Measurements from ENCODE around the gene SYTL1. TPM values are rescaled to one million over a fixed set of nuclear protein-coding genes. Genes with fewer than 3 reads are reported as not detected.

SYTL1 gene
- total RNA-seq, 2 experiments from 2014 or later = 81.7 to 117 TPM

GRCh38 chr1:27298632-27299384 is 43.0 kb upstream of the SYTL1 start:
- Histone ChIP-seq H2AFZ (ENCODE audit: low read length) (no peak overlapping the region), H3K36me3 (ENCODE audit: insufficient read depth, low read length) (no peaks in the 10 kb centered on the region), H3K79me2 (ENCODE audit: insufficient read depth, low read depth, low read length) (no peaks in the 10 kb centered on the region), H3K9me3 (ENCODE audit: low read length) (no peaks in the 10 kb centered on the region), H3K4me2 (ENCODE audit: low read length) (no peak overlapping the region), H4K20me1 (ENCODE audit: insufficient read depth, low read length) (no peaks in the 10 kb centered on the region), H3K9me2 (ENCODE audit: insufficient read depth, low read length) (no peaks in the 10 kb centered on the region), H3K4me3 (ENCODE audit: low read depth, low read length, poor library complexity, severe bottlenecking) (no peak overlapping the region), H3K27ac (ENCODE audit: low read depth, low read length, poor library complexity, severe bottlenecking) (no peak overlapping the region), H3K4me1 (ENCODE audit: insufficient read depth, low read length, poor library complexity, severe bottlenecking) (peaks cover 9% of the 10 kb centered on the region)
- ChIA-PET CTCF (ENCODE audit: unreplicated experiment) (no interaction called here), POLR2A (interaction anchor here (0.6 kb wide), 2 partner anchors 183 to 1197 kb away, joined by 3 to 6 read pairs; no protein-coding TSS in a partner anchor)
- intact Hi-C loops (cut with micrococcal nuclease; ENCODE audit: unreplicated experiment) = loop anchor here (5.0 kb wide), 1 partner anchor 257 kb away; no protein-coding TSS in a partner anchor
- BruUV-seq (replicated peaks) = no TSS peak
- TF ChIP-seq EZH2phosphoT487 (IDR thresholded peaks at IDR 0.05; ENCODE audit: borderline replicate concordance, low read depth, low read length) (no peak), CTCF (conservative IDR thresholded peaks at IDR 0.05; ENCODE audit: low read length) (no peak)
- DNase-seq (ENCODE audit: low spot score) = no peak

- Histone ChIP-seq H3K36me3 (ENCODE audit: insufficient read depth, low read length) (no peaks in the 10 kb centered on the region), H3K79me2 (ENCODE audit: insufficient read depth, low read depth, low read length) (no peaks in the 10 kb centered on the region), H3K4me2 (ENCODE audit: low read length) (no peak overlapping the region), H3K4me3 (ENCODE audit: low read depth, low read length, poor library complexity, severe bottlenecking) (no peak overlapping the region), H3K4me1 (ENCODE audit: insufficient read depth, low read length, poor library complexity, severe bottlenecking) (peaks cover 9% of the 10 kb centered on the region), H3K9me3 (ENCODE audit: low read length) (no peaks in the 10 kb centered on the region), H2AFZ (ENCODE audit: low read length) (no peak overlapping the region), H3K27ac (ENCODE audit: low read depth, low read length, poor library complexity, severe bottlenecking) (no peak overlapping the region), H3K9me2 (ENCODE audit: insufficient read depth, low read length) (no peaks in the 10 kb centered on the region), H4K20me1 (ENCODE audit: insufficient read depth, low read length) (no peaks in the 10 kb centered on the region)
- TF ChIP-seq EZH2phosphoT487 (IDR thresholded peaks at IDR 0.05; ENCODE audit: borderline replicate concordance, low read depth, low read length) (no peak), CTCF (conservative IDR thresholded peaks at IDR 0.05; ENCODE audit: low read length) (no peak)
- intact Hi-C loops (cut with micrococcal nuclease; ENCODE audit: unreplicated experiment) = loop anchor here (5.0 to 10.0 kb wide), 2 partner anchors 55 to 257 kb away; no protein-coding TSS in a partner anchor
- DNase-seq (ENCODE audit: low spot score) = no peak
- no TSS peak for BruUV-seq (replicated peaks)
- CTCF ChIA-PET (ENCODE audit: unreplicated experiment) = interaction anchor here (0.6 to 1.1 kb wide), 4 partner anchors 13 to 307 kb away, joined by 3 to 5 read pairs (median 3); no protein-coding TSS in a partner anchor
- POLR2A ChIA-PET = no interaction called here
These were observed 42.2 kb upstream of the SYTL1 start for GRCh38 chr1:27299385-27300271.

Data from OCI-LY7 (cell line).